SK-N-SH treated with all-trans-retinoic acid at 6 μM for 48 hours (cell line): ENCODE data around the gene MPP2.

Experiments
- ATAC-seq: fragments of 200-7000 bp; cut with Tn5 transposase; 3 replicates; pipeline ENCODE4 v1.9.1; 2020; ENCODE audit warnings: mild to moderate bottlenecking, moderate library complexity
- ARNTL ChIP-seq: fragments of 450-650 bp; formaldehyde crosslinking; IDR thresholded peaks from 2 replicates; pipeline ENCODE4 v1.5.0; 2020; ENCODE audit warnings: low read depth, mild to moderate bottlenecking, moderate library complexity, borderline replicate concordance
- BACH2 ChIP-seq: fragments of 250-450 bp; sonication (Bioruptor Pico); IDR thresholded peaks from 2 replicates; pipeline ENCODE4 v1.9.0; 2021; ENCODE audit warnings: mild to moderate bottlenecking, borderline replicate concordance
- CREB5 ChIP-seq: fragments of 250-450 bp; sonication (Bioruptor Pico); IDR thresholded peaks from 2 replicates; pipeline ENCODE4 v1.5.1; 2020; ENCODE audit warnings: low read depth, mild to moderate bottlenecking, moderate library complexity
- CSDC2 ChIP-seq: fragments of 250-450 bp; sonication (Bioruptor Pico); IDR thresholded peaks from 2 replicates; pipeline ENCODE4 v1.5.0; 2020; ENCODE audit warnings: mild to moderate bottlenecking, moderate library complexity
- CSRNP3 ChIP-seq: fragments of 250-450 bp; sonication (Bioruptor Pico); IDR thresholded peaks from 2 replicates; pipeline ENCODE4 v1.5.1; 2021; ENCODE audit warnings: mild to moderate bottlenecking, moderate library complexity
- ESRRG ChIP-seq: fragments of 250-450 bp; sonication (Bioruptor Pico); IDR thresholded peaks from 2 replicates; pipeline ENCODE4 v1.6.1; 2021; ENCODE audit warnings: mild to moderate bottlenecking
- GLIS3 ChIP-seq: fragments of 250-450 bp; sonication (Bioruptor Pico); IDR thresholded peaks from 2 replicates; pipeline ENCODE4 v1.5.0; 2020; ENCODE audit warnings: mild to moderate bottlenecking, moderate library complexity
- OSR1 ChIP-seq: fragments of 250-450 bp; sonication (Bioruptor Pico); IDR thresholded peaks from 2 replicates; pipeline ENCODE4 v1.8.0; 2022; ENCODE audit warnings: moderate library complexity, mild to moderate bottlenecking, inconsistent platforms
- PATZ1 ChIP-seq: fragments of 250-450 bp; sonication (Bioruptor Pico); IDR thresholded peaks from 2 replicates; pipeline ENCODE4 v1.8.0; 2020; ENCODE audit warnings: mild to moderate bottlenecking, moderate library complexity, borderline replicate concordance
- POU6F1 ChIP-seq: fragments of 250-450 bp; sonication (Bioruptor Pico); IDR thresholded peaks from 2 replicates; pipeline ENCODE4 v1.8.0; 2021; ENCODE audit warnings: low read depth, mild to moderate bottlenecking, moderate library complexity, borderline replicate concordance
- PPARA ChIP-seq: fragments of 250-450 bp; sonication (Bioruptor Pico); IDR thresholded peaks from 2 replicates; pipeline ENCODE4 v1.5.0; 2020; ENCODE audit warnings: mild to moderate bottlenecking, borderline replicate concordance
- RARB ChIP-seq: fragments of 250-450 bp; sonication (Bioruptor Pico); IDR thresholded peaks from 2 replicates; pipeline ENCODE4 v1.8.0; 2021; ENCODE audit warnings: mild to moderate bottlenecking, moderate library complexity
- SNAI2 ChIP-seq: fragments of 250-450 bp; sonication (Bioruptor Pico); IDR thresholded peaks from 2 replicates; pipeline ENCODE4 v1.5.0; 2020; ENCODE audit warnings: mild to moderate bottlenecking, moderate library complexity
- TCF4 ChIP-seq: fragments of 250-450 bp; sonication (Bioruptor Pico); IDR thresholded peaks from 2 replicates; pipeline ENCODE4 v1.8.0; 2021; ENCODE audit warnings: mild to moderate bottlenecking, moderate library complexity, borderline replicate concordance
- TOX ChIP-seq: fragments of 250-450 bp; sonication (Bioruptor Pico); IDR thresholded peaks from 2 replicates; pipeline ENCODE4 v1.8.0; 2021; ENCODE audit warnings: mild to moderate bottlenecking, moderate library complexity, borderline replicate concordance
- TSHZ2 ChIP-seq: fragments of 250-450 bp; sonication (Bioruptor Pico); IDR thresholded peaks from 2 replicates; pipeline ENCODE4 v1.5.0; 2020; ENCODE audit warnings: mild to moderate bottlenecking, moderate library complexity
- ZC3H10 ChIP-seq: fragments of 250-450 bp; sonication (Bioruptor Pico); IDR thresholded peaks from 2 replicates; pipeline ENCODE4 v1.5.1; 2021; ENCODE audit warnings: mild to moderate bottlenecking, moderate library complexity
- ZFP3 ChIP-seq: fragments of 250-450 bp; sonication (Bioruptor Pico); IDR thresholded peaks from 2 replicates; pipeline ENCODE4 v1.5.0; 2020; ENCODE audit warnings: mild to moderate bottlenecking, moderate library complexity
- ZFP30 ChIP-seq: fragments of 450-650 bp; formaldehyde crosslinking; IDR thresholded peaks from 2 replicates; pipeline ENCODE4 v1.5.0; 2022; ENCODE audit warnings: mild to moderate bottlenecking, moderate library complexity
- ZNF565 ChIP-seq: fragments of 450-650 bp; formaldehyde crosslinking; conservative IDR thresholded peaks from 2 replicates; pipeline ENCODE4 v1.5.0; 2020; ENCODE audit warnings: low read depth, mild to moderate bottlenecking, moderate library complexity
- ZNF70 ChIP-seq: fragments of 450-650 bp; formaldehyde crosslinking; IDR thresholded peaks from 2 replicates; pipeline ENCODE4 v1.5.0; 2020; ENCODE audit warnings: mild to moderate bottlenecking, moderate library complexity
- ZNF8 ChIP-seq: fragments of 450-650 bp; formaldehyde crosslinking; IDR thresholded peaks from 2 replicates; pipeline ENCODE4 v1.5.0; 2020; ENCODE audit warnings: mild to moderate bottlenecking, moderate library complexity

The MPP2 gene

GRCh38 chr17:43917016-43917347 lies 9.6 kb upstream of the MPP2 start:
- TF ChIP-seq ZFP3 (CRISPR knock-in tag) = no peak
- TF ChIP-seq TOX = no peak
- no peak for TF ChIP-seq ESRRG (CRISPR knock-in tag)
- no peak for ATAC-seq

GRCh38 chr17:43916385-43916784 lies 9.0 kb upstream of the MPP2 start:
- TF ChIP-seq PATZ1 (no peak), GLIS3 (no peak), BACH2 (CRISPR knock-in tag) (no peak), SNAI2 (CRISPR knock-in tag) (no peak), CSRNP3 (CRISPR knock-in tag) (no peak), ESRRG (CRISPR knock-in tag) (no peak), TCF4 (CRISPR knock-in tag) (no peak), CREB5 (CRISPR knock-in tag) (no peak), ZNF70 (CRISPR knock-in tag) (no peak), CSDC2 (CRISPR knock-in tag) (no peak), TOX (no peak), ZFP30 (no peak), RARB (CRISPR knock-in tag) (no peak), ZNF8 (CRISPR knock-in tag) (no peak), PPARA (no peak), OSR1 (CRISPR knock-in tag) (no peak), TSHZ2 (CRISPR knock-in tag) (no peak), ZFP3 (CRISPR knock-in tag) (no peak)
- ATAC-seq = no peak

- ATAC-seq = no peak
- TF ChIP-seq POU6F1 (no peak), ZNF565 (CRISPR knock-in tag) (no peak), TOX (no peak), ZNF8 (CRISPR knock-in tag) (no peak), PATZ1 (no peak), ARNTL (no peak), TSHZ2 (CRISPR knock-in tag) (no peak), BACH2 (CRISPR knock-in tag) (no peak), CSRNP3 (CRISPR knock-in tag) (no peak), TCF4 (CRISPR knock-in tag) (no peak), ZC3H10 (CRISPR knock-in tag) (no peak), ZFP30 (no peak), RARB (CRISPR knock-in tag) (no peak), OSR1 (CRISPR knock-in tag) (no peak), SNAI2 (CRISPR knock-in tag) (no peak), GLIS3 (no peak), CSDC2 (CRISPR knock-in tag) (no peak), PPARA (no peak)
Measured at GRCh38 chr17:43915559-43915958, 8.2 kb upstream of the MPP2 start.
